Cortex of kidney (tissue), 1 donor: ENCODE results near the gene MCM9.
"Not testable (repeated sequence)": the region's sequence is repeated elsewhere in the genome, so short reads cannot be mapped to it uniquely, and the experiment has no call there.

Experiments
- DNase-seq: peaks from one replicate; lab custom pipeline; 2025; lab: John Stamatoyannopoulos, UW

MCM9 gene

GRCh38 chr6:118770112-118770788 is 164.7 kb downstream of the MCM9 start:
- DNase-seq = no peak

GRCh38 chr6:118768904-118769325 is 166.0 kb downstream of the MCM9 start:
- DNase-seq = no peak

- no peak for DNase-seq
Observed at GRCh38 chr6:118768441-118768840, 166.5 kb downstream of the MCM9 start.

- not testable (repeated sequence) for DNase-seq
Observed at GRCh38 chr6:118765316-118765715, 169.6 kb downstream of the MCM9 start.

- no peak for DNase-seq
Observed at GRCh38 chr6:118764766-118765165, 170.2 kb downstream of the MCM9 start.
